Duodenal mucosa (tissue), 2 donors: Measurements from ENCODE around the gene FOXO3.

Source experiments
- H3K27ac ChIP-seq: one replicate; pipeline ENCODE4 v1.7.0; 2013; ENCODE audit warnings: low read depth, low read length
- H3K27me3 ChIP-seq, 2 donors: one replicate each; pipeline ENCODE4 v1.7.0; 2013; ENCODE audit warnings: low read length in 2 of 2, control low read depth in 1 of 2; ENCODE audit not compliant: insufficient read depth in 2 of 2, control insufficient read depth in 1 of 2
- H3K36me3 ChIP-seq, 2 donors: one replicate each; pipeline ENCODE4 v1.7.0; 2013; ENCODE audit warnings: low read length in 2 of 2, control low read depth in 1 of 2; ENCODE audit not compliant: insufficient read depth in 2 of 2, control insufficient read depth in 1 of 2
- H3K4me1 ChIP-seq, 2 donors: one replicate each; pipeline ENCODE4 v1.7.0; 2013; ENCODE audit warnings: low read length in 2 of 2, control low read depth in 1 of 2; ENCODE audit not compliant: insufficient read depth in 2 of 2, control insufficient read depth in 1 of 2
- H3K4me3 ChIP-seq, 2 donors: one replicate each; pipeline ENCODE4 v1.7.0; 2013; ENCODE audit warnings: low read length in 2 of 2, low read depth in 1 of 2
- H3K9ac ChIP-seq, 2 donors: one replicate each; pipeline ENCODE4 v1.7.0; 2013; ENCODE audit warnings: low read length in 2 of 2, low read depth in 1 of 2
- H3K9me3 ChIP-seq, 2 donors: one replicate each; pipeline ENCODE4 v1.7.0; 2013; ENCODE audit warnings: low read length in 2 of 2, control low read depth in 1 of 2; ENCODE audit not compliant: control insufficient read depth in 1 of 2

Gene FOXO3

GRCh38 chr6:108716801-108717791, 156.4 kb downstream of the FOXO3 start:
- no peak overlapping the region for H3K9ac ChIP-seq
- no peaks in the 10 kb centered on the region for H3K9me3 ChIP-seq
- no peaks in the 10 kb centered on the region for H3K27me3 ChIP-seq
- no peaks in the 10 kb centered on the region for H3K36me3 ChIP-seq
- no peak overlapping the region for H3K4me3 ChIP-seq
- H3K4me1 ChIP-seq: peaks cover 17 to 25% of the 10 kb centered on the region in 2 donors
- no peak overlapping the region for H3K27ac ChIP-seq

- Histone ChIP-seq H3K4me1 (peaks cover 7% of the 10 kb centered on the region in 2 donors), H3K9ac (no peak overlapping the region), H3K9me3 (peaks cover 3 to 11% of the 10 kb centered on the region in 2 donors), H3K36me3 (no peaks in the 10 kb centered on the region), H3K27ac (no peak overlapping the region), H3K4me3 (no peak overlapping the region), H3K27me3 (no peaks in the 10 kb centered on the region)
Observed at GRCh38 chr6:108719477-108719876, 158.8 kb downstream of the FOXO3 start.

GRCh38 chr6:108720827-108721226, 160.1 kb downstream of the FOXO3 start:
- H3K27ac ChIP-seq: no peak overlapping the region
- no peaks in the 10 kb centered on the region for H3K27me3 ChIP-seq
- no peak overlapping the region for H3K9ac ChIP-seq
- H3K9me3 ChIP-seq: peaks cover 3 to 13% of the 10 kb centered on the region in 2 donors
- no peaks in the 10 kb centered on the region for H3K36me3 ChIP-seq
- H3K4me1 ChIP-seq: peaks cover 0 to 7% of the 10 kb centered on the region in 2 donors
- H3K4me3 ChIP-seq: no peak overlapping the region

- H3K4me3 ChIP-seq: no peak overlapping the region
- H3K9ac ChIP-seq: no peak overlapping the region
- H3K27ac ChIP-seq: no peak overlapping the region
- peaks cover 0 to 7% of the 10 kb centered on the region in 2 donors for H3K4me1 ChIP-seq
- H3K27me3 ChIP-seq: no peaks in the 10 kb centered on the region
- H3K9me3 ChIP-seq: peaks cover 3 to 13% of the 10 kb centered on the region in 2 donors
- no peaks in the 10 kb centered on the region for H3K36me3 ChIP-seq
Observed at GRCh38 chr6:108721286-108721685, 160.6 kb downstream of the FOXO3 start.

- Histone ChIP-seq H3K4me3 (no peak overlapping the region), H3K27me3 (no peaks in the 10 kb centered on the region), H3K4me1 (peaks cover 0 to 7% of the 10 kb centered on the region in 2 donors), H3K9me3 (peaks cover 3 to 13% of the 10 kb centered on the region in 2 donors), H3K36me3 (no peaks in the 10 kb centered on the region), H3K9ac (no peak overlapping the region), H3K27ac (no peak overlapping the region)
Observed at GRCh38 chr6:108723594-108723993, 162.9 kb downstream of the FOXO3 start.

GRCh38 chr6:108726726-108727339, 166.1 kb downstream of the FOXO3 start:
- Histone ChIP-seq H3K27me3 (no peaks in the 10 kb centered on the region), H3K27ac (no peak overlapping the region), H3K4me1 (peaks cover 0 to 3% of the 10 kb centered on the region in 2 donors), H3K9me3 (peaks cover 3 to 13% of the 10 kb centered on the region in 2 donors), H3K36me3 (no peaks in the 10 kb centered on the region), H3K9ac (no peak overlapping the region), H3K4me3 (no peak overlapping the region)

GRCh38 chr6:108727966-108728730, 167.4 kb downstream of the FOXO3 start:
- peaks cover 3 to 12% of the 10 kb centered on the region in 2 donors for H3K9me3 ChIP-seq
- no peak overlapping the region for H3K4me3 ChIP-seq
- H3K9ac ChIP-seq: no peak overlapping the region
- no peaks in the 10 kb centered on the region for H3K36me3 ChIP-seq
- H3K27me3 ChIP-seq: no peaks in the 10 kb centered on the region
- H3K27ac ChIP-seq: no peak overlapping the region
- H3K4me1 ChIP-seq: peaks cover 7 to 11% of the 10 kb centered on the region in 2 donors

GRCh38 chr6:108728826-108729225, 168.1 kb downstream of the FOXO3 start:
- H3K36me3 ChIP-seq: no peaks in the 10 kb centered on the region
- no peak overlapping the region for H3K4me3 ChIP-seq
- H3K27ac ChIP-seq: no peak overlapping the region
- H3K9ac ChIP-seq: no peak overlapping the region
- H3K27me3 ChIP-seq: no peaks in the 10 kb centered on the region
- peaks cover 13 to 16% of the 10 kb centered on the region in 2 donors for H3K4me1 ChIP-seq
- H3K9me3 ChIP-seq: peaks cover 3 to 6% of the 10 kb centered on the region in 2 donors

- no peaks in the 10 kb centered on the region for H3K9me3 ChIP-seq
- no peak overlapping the region for H3K27ac ChIP-seq
- H3K4me1 ChIP-seq: peaks cover 31 to 35% of the 10 kb centered on the region in 2 donors
- H3K36me3 ChIP-seq: no peaks in the 10 kb centered on the region
- H3K9ac ChIP-seq: no peak overlapping the region
- no peaks in the 10 kb centered on the region for H3K27me3 ChIP-seq
- H3K4me3 ChIP-seq: no peak overlapping the region
Observed at GRCh38 chr6:108730635-108731515, 170.2 kb downstream of the FOXO3 start.
